ENCODE data around the gene EEF1AKMT3.

The EEF1AKMT3 gene

DNA sequence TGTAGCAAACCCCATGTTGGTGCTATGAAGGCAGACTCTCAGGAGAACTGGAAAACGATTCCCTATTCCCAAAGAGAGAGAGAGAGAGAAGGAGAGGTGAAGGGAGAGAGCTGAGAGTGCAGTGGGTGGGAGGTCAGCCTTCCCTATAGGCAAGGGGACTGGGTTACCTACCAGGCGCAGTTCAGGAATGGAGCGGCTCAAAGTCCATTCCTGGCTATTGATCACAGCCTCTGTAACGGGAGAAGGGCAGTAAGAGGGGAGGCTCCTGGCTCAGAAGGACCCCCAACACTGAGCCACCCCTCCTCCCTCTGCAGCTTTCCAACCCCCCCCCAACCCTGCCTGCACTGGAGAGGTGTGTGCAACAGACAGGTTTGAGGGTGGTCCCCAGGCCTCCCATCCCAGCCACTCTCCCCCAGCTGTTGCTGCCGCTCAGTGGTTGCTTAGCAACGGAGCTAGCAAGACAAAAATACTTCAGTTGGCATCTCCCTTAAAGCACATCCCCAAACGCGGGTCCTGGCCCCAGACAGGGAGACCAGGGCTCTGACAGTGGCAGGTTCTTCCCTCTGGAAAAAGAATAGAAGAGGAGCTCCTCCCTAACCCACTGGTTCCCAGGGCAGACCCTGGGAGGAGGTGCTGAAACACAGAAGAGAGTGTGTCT lies 37.1 kb upstream of the EEF1AKMT3 start:
- peak; percentile 31 for DNase-seq

GRCh38 chr12:57735952-57736740 lies 36.3 kb upstream of the EEF1AKMT3 start:
- DNase-seq: peak; percentile 35

DNA sequence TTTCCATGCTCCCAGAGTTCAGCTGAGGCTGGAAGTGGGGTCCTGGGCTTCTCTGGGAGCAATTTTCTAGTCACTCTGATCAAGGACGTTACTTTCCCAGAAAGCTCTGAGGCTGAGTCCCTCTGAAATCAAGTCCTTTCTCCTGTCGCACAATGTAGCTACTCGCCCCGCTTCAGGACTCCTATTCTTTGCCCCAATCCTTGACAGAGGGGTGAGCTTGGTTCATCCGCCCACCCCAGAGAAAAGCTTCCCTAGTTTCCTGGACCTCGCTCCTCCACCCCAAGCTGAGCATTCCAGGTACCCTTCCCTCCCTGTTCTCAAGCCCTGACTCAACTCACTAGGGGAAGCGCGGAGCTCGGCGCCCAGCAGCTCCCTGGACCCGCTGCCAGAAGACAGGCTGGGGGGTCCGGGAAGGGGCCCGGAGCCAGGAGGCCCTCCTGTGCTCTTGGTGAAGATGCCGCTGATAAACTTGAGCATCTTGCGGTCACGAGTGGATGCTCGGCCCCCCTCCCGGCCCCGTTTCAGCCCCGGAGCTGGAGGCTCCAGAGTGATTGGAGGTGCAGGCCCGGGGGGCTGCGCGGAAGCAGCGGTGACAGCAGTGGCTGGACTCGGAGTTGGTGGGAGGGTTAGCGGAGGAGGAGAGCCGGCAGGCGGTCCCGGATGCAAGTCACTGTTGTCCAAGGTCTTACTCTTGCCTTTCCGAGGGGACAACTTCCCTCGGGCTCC lies 35.5 kb upstream of the EEF1AKMT3 start:
- no peak for DNase-seq

DNA sequence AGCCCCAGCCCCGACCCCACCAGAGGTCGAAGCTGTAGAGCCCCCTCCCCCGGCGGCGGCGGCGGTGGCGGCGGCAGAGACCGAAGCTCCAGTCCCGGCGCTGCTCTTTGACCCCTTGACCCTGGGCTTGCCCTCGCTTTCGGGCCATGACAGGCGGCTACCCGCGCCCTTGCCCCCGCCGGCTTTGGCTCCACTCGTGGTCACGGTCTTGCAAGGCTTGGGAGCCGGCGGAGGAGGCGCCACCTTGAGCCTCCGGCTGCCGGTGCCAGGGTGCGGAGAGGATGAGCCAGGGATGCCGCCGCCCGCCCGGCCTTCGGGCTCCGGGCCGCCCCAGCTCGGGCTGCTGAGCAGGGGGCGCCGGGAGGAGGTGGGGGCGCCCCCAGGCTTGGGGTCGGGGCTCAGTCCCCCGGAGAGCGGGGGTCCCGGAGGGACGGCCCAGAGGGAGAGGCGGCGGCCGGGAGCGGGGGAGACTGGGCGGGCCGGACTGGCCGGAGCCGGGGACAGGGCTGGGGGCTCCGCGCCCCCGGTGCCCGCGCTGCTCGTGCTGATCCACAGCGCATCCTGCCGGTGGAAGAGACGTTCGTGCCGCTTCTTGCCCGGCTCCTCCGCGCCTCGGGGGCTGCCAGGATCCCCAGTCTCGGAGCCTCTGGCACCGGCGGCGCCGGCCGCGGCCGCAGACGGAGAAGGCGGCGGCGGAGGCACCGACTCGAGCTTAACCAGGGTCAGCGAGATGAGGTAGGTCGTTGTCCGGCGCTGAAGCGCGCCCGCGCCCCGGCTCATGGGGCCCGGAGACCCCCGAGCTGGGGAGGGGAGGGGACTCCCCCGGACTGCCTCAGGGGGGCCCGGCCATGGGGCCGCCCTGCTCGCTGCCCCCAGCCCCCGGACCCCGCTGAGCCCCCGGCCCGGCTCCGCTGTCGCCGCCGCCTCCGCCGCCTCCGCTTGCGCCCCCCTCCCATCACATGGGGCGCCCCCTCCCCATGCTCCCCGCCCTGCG lies 34.6 kb upstream of the EEF1AKMT3 start:
- DNase-seq: no peak

DNA sequence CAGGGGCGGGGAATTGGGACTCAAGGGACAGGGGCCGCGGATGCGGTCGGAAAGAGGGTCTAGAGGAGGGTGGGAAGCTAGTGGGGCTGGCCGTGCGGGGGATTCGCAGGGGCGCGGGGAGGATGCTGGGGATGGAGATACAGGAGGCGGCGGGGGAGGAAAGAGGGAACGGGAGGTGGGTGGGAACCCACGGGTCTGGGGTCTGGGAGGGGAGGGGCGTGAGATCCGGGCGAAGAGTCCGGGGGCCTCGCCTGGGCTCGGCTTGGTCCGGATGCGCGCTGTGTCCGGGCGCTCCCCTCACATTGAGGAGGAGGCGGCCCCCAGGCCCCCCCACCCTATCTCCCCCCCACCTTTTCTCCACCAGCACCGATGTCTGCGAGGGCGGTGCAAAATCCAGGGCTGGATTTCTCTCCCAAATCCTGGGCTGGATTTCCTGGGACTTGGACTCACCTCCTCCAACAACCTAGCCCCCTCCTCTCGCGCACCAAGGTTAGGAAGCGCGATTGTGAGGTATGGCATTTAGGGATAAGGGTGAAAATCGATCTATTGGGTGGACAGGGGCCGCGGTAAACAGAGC lies 33.7 kb upstream of the EEF1AKMT3 start, which contains the start of gene AGAP2:
Gene AGAP2, minus strand, starts transcription at position 82 of the 577 bp plus-strand sequence. CDS start 496 bp downstream, outside the sequence.
- DNase-seq: no peak

DNA sequence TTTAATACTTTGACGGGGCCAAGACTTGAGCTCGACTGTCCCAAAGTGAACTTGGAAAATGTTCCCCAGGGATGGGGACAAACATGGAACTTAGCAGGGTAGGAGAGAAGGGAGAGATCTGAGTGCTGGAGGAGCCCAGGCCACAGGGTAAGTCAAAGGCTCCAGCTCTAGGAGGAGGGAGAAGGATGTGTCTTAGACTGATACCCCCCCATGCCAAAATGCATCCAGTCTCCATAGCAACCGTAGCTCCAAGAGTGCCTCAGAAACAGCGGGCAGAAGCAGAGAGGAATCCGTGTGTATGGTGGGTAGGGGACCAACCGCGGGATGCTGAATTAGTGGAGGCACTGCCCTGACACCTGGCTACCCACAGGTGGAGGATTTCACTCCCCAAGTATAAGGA lies 33.0 kb upstream of the EEF1AKMT3 start:
- no peak for DNase-seq

DNA sequence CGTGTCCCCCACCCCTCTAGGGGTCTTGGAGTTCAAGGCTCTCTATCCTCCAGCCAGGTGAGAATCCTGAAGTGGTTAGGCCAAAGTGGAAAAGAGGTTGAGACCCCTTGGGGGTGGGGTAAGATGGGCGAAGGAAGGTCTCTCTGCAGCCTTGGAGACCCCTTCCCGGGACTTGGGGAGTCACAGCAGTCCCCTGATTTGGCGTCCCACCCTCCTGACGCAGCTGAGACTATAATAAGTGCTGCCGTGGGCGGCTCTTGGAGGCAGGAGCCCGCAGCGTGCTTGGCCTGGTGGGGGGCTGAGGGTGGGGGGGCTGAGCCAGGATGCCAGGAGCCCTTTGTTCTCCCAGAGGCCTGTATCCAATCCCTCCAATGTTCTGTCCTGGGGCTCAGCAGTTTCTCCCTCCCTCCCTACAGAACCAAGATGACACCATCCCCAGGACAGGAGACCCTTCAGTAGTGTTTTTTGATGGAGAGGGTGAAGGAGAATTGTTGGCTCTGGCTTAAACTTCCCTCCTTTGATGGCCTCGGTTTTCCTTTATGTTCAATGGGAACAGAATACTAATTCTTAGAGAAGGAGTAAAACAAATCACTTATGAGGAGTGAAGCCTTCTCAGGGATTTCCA lies 32.4 kb upstream of the EEF1AKMT3 start:
- no peak for DNase-seq

DNA sequence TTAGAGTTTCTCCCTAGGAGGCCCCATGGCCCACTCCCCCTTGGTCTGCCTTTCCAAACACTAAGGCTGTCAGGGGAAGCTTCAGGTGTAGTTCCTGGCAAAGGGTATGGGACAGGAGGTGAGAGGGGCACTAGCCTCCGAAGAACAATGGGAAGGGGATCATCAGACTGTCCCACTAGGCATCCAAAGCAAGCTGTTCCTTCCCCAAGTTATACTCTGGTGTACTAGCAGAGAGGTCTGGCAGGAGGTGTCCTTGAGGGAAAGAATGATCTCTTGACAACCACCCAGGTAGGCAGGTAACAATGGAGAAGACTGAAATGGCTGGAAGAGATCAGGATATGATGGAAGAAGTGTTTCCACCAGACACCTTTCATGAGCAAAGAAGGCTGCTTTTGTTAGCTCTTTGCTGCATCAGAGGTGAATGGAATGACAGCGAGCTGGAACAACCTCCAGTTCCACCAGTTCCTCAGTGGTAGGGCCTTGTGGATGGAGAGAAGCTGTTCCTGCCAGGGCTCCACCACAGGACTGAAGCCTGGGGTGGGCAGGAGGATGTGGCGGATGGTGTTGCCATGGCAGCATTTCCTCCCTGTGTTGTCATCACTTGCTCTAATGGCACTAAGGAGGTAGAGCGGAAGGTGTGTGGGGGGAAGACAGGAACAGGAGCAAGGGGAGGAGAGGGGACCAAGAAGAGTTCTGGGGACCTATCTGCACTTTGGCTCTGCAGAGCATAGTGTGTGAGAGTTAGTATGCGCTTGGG lies 31.6 kb upstream of the EEF1AKMT3 start:
- DNase-seq: no peak

DNA sequence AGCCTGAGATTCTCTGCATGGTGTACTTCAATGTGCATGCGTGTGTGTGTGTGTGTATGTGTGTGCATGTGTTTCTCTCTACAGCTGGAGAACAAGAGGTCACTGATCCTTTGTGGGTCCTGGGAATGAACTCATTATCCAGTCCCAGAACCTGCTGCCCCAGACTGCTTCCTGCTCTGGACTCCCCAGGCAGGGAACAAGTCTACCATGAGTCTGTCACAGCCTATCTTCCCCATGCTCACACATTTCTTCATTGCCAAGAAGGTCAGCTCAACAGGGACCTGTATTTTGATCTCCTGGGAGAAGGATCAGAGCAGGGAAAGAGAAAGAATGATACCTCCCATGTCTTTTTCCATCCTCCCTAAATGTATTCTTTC lies 31.0 kb upstream of the EEF1AKMT3 start:
- DNase-seq: no peak

DNA sequence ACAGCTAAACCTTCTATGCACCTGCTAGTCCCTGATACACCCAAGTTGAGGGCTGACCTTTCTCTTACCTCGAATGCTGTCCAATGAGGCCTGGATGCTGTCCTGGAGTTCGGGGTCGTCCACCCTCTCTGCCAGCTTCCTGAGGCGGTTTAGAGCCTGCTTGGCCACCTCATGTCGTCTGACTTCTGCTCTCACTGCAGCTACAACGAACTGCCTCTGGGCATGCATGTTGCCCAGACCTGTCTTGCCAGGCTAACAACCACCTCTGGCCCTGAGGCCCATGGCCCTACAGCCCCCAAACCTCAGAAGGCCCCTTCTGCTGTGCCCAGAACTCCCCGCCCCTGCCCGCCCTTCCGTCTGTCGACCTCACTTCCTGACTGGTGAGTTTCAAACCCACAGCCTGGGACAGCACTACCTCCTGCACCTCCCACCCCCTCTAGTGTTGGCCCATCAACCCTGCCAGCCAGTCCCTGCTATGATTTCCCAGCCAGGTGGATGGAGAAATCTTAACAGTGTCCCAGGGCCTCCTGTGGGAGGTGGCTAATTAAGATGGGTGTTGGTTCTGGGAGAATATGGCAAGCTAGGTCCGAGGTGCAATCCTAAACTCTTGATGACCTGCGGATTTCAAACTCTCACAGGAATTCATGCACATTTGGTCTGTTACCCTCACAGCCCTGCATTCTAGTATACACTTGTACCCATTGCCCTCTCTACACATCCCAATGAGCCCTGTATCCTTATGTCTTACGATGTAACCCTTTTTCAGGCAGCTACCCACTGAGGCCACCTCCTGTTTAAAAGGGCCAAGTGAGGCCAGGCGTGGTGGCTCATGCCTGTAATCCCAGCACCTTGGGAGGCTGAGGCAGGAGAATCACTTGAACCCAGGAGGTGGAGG lies 30.3 kb upstream of the EEF1AKMT3 start:
- no peak for DNase-seq

DNA sequence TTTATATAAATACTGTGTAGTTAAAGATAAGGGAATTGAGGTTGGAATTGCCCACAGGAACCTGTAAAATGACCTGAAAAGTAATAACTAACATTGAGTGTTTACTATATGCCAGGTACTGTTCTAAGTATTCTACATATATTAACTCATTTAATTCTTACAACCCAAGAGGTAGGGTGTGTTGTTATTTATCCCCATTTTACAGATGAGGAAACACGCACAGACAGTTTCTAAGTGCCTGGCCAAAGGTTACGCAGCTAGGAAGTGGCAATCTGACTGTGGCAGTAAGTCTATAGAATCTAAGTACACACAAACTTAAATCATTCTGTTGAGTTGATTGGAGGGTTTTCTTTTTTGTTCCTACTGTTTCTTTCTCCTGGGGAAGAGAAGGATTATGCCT lies 28.6 kb upstream of the EEF1AKMT3 start:
- DNase-seq: no peak

DNA sequence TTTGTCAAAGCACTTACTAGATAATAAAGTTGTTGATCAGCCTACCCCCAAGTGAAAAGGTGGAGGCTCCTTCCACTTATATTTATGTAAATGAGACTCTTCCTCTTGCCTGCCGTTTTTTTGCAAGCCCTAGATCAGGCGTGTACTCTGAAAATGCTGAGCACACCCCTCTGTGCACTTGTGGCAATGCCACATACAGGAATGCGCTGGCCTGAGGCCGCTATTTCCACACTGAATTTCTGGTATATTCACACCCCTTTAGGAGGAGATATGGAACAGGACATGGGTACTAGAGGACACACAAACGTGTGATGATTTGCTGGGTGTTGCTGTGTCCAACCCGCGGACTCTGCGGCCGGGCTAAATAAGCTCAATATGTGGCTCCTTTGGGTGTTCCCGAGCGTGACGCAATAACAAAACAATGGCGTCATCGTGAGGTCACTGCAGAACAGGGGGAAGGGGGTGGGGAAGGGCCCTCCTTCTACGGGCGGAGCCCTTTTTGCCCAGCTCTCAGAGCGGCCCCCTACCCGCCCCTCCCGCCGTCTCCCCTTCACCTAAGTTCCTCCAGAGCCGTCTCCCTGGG lies 28.1 kb upstream of the EEF1AKMT3 start:
- no peak for DNase-seq

DNA sequence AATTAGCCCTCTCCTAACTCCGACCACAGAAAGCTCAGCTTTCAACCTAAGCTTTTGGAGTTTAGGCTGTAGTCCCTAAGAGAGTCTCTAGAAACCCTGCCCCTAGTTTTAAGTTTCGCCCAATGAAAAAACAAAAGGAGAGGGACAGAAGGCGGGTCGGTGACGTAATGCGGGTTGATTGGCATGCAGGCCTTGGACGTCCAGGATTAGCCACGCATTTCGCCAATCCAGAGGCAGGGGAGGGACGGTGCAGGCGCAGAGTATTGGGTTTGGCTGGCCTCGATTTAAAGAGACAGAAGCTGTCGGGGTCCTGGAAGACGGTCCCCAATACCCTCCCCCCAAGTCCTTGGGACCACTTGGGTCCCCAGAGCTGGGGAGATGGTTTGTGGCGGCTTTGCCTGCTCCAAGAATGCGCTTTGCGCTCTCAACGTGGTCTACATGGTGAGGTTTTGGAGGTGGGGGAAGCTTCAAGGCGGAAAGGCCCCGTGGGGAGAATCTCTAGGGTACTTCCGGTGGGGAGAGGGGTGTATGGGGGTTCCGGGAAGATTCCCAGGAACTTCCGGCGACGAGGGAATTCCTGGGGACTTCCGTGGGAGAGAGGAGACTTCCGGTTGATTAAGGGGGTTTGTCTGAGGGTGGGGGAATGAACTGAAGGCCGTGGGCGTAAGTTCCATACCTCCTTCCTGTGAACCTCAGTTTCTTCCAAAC lies 27.5 kb upstream of the EEF1AKMT3 start, which contains the start of gene TSPAN31:
Gene TSPAN31, plus strand, starts transcription at position 263 of the 708 bp plus-strand sequence. Its CDS starts 116 bp downstream, at position 379.
- peak; percentile 98 for DNase-seq

DNA sequence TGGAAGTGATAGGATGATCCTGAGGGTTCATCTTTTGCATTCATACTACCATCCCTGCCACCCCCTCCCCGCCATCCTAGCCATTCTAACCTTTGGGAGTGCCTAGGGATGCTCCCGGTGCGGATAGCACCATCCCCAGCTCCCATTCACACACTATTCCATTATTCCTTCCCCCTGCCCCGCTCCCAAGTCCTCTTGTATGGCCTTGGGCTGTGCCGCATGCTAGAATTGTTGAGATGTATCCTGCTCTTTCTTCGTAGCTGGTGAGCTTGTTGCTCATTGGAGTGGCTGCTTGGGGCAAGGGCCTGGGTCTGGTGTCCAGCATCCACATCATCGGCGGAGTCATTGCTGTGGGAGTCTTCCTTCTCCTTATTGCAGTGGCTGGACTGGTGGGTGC lies 26.9 kb upstream of the EEF1AKMT3 start:
- DNase-seq: no peak

DNA sequence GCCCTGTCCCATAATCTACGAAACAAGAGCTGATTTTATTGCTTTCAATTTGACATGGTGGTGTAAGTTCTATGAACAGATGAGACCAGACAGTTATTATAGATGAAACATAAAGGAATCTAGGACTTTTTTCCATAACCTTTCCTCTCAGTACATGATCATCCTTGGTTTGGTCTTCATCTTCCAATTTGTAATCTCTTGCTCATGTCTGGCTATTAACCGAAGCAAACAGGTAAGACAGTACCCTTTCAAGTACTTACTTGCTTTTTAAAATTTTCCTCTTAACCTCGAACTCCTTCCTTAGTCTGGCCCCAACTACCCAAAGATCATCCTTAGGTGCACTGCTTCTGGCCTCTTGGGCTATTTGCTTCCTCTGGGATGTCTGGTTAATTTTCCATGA lies 26.4 kb upstream of the EEF1AKMT3 start:
- DNase-seq: no peak

- DNase-seq: no peak
These were observed 23.4 kb upstream of the EEF1AKMT3 start for GRCh38 chr12:57749061-57749460.

DNA sequence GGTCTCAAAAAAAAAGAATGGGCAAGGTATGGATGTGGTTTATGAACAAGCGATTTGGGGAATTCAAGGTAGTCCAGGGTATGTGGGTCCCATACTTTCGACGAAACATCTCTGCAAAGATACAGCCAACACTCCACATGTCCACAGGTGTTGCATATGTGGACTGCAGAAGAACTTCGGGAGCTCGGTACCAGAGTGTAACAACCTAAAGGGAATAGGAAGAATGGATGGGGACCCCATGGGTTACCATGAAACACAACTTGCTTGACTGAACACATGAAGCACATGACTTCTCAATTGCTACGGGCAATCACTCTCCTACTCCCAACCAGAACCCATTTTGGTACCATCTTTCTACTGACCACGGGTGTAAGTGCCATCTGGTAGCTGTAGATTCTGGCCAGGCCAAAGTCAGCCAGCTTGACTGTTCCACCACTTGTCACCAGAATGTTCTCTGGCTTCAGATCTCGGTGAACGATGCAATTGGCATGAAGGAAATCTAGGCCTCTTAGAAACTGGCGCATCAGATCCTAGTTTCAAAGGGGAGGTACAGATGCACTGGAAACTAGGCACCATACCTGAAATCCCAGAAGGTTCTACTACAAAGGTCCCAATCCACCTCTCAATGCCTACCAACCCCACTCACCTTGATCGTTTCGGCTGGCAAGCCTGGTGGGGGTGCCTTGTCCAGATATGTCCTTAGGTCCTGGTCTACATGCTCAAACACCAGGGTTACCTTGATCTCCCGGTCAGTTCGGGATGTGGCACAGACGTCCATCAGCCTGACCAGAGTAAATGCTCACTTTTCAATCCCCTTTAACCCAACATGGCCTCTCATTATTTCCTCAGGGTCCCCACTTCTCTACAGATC lies 21.6 kb upstream of the EEF1AKMT3 start:
- no peak for DNase-seq

- DNase-seq: no peak
These were observed 21.0 kb upstream of the EEF1AKMT3 start for GRCh38 chr12:57751432-57751787.

Measured in NCI-H510A (cell line).